ENCODE measurements around the gene ICOSLG.
"Not testable (repeated sequence)": the region's sequence is repeated elsewhere in the genome, so short reads cannot be mapped to it uniquely, and the experiment has no call there.

ICOSLG gene

GRCh38 chr21:44265734-44266270 is 25.1 kb upstream of the ICOSLG start:
- DNase-seq = no peak

DNA sequence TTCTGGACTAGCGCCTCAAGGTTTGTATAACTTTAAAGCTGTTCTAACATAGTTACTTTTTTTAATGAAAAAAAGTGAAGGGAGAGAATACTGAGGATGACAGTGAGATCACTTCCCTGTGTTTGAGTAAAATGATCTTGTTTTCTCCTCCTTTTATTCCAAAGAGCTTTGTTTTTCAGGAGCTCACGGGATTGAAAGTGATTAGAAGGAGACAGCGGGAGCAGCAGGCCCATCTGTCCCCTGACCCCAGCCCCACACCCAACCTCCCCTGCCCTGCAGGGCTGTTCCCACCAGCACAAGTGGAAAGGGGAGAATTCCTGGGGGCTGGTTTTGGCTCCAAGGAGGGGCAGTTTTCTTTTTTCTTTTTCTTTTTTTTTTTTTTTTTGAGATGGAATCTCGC is 23.0 kb upstream of the ICOSLG start:
- no peak for DNase-seq

DNA sequence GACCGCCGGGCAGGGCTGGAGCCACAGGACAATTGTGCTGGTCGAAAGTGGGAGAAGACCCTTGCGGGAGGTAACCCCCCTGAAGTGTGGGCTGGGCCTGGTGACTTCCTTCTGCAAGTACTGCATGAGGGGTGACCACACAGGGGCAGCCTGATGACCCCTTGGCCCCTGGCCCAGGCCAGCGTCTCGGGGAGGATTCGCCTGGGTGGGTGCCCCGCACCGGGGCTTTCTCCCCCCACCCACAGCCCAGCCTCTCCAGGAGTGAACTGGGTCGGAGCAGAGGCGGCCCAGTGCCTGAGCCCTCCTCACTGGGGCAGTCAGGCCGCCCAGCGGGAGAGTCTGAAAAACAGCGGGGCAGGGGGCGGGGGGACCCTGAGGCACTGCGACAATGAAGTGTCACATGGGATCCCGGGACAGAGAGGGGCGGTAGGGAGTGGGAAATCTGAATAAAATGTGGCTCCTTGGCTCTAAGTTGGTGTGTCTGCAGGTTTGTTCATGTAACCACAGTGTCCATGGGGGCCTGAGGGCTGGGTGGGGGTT is 22.5 kb upstream of the ICOSLG start:
- no peak for DNase-seq

GRCh38 chr21:44262338-44263056 is 21.8 kb upstream of the ICOSLG start:
- no peak for DNase-seq

- DNase-seq = no peak
These were observed 21.0 kb upstream of the ICOSLG start, which contains the start of gene DNMT3L for GRCh38 chr21:44261675-44262295. Gene DNMT3L (minus strand): TSS chr21:44261897. CDS start chr21:44261259, 638 bp downstream.

GRCh38 chr21:44260791-44261631 is 20.3 kb upstream of the ICOSLG start:
- DNase-seq = no peak

DNA sequence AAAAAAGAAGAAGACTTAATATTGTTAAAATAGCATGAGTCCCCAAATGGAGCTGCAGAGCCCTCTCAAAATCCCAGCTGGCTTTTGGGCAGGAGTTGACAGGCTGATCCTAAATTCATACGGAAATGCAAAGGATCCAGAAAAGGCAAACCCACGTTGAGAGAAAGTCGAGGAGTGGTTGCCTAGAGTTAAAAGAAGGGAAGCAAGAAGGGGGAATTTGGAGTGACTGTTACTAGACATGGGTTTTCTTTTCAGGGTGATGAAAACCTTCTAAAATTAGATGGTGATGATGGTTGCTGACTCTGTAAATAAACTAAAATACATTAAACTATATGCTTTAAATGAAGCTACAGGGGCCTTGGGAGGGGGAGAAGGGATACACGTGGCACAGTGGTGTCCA is 19.3 kb upstream of the ICOSLG start:
- DNase-seq = no peak

DNA sequence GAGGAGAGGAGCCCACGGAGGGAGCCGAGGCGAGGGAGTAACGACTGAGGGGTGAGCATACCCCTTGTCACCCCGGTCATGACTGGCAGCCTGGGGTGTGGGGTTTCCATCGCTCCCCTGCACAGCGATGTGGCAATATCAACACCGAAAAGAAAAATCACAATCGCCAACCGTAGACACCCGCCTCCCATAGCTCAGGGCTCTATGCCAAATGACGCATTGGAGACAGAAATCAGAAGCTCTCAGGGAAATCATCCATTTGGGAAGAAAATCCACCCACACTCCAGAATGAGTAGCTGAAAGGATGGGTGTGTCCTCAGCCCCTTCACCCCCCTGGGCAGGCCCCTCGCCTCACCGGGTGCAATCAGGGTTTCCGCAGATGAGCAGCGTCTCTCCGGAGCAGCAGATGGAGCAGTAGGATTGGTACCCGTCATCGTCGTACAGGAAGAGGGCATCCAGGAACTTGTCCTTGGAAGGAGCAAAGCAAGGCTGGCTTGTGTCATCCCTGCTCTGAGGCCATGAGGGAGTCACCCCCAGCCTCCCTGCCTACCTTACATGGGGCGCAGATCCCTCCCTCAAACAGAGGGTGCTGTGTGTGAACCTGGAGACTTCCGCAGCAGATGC is 18.5 kb upstream of the ICOSLG start:
- no peak for DNase-seq

DNA sequence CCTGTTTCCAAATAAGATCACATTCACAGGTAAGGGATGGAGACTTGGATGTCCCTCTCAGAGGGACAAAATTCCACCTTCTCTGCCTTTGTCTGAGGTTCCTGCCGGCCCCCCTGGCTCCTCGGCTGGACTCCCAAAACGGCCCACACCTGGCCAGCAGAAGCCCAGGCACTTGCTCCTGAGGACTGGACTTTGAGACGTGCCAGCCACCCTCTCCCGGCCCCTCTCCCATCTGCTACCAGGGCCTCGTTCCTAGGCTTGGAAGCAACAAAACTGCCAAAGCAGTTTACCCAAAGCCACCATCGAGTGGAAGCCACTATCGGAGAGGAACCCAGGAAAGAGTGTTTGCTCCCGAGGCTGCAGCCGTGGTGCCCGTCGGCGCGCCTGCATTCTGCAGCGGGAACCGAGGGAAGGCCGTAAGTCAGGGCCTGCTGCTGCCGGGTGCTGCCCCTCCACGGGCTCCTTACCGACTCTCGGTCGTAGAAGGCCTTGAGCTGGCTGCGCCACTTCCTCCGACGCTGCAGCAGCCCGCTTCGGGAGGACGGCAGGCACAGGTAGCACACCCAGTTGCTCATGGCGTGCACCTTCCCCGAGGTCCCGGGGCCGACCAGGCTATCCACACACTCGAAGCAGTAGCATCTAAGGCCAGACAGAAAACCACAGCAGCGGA is 17.4 kb upstream of the ICOSLG start:
- DNase-seq = no peak

- no peak for DNase-seq
These were observed 14.8 kb upstream of the ICOSLG start for GRCh38 chr21:44255511-44255981.

- no peak for DNase-seq
These were observed 13.3 kb upstream of the ICOSLG start for GRCh38 chr21:44253832-44254710.

DNA sequence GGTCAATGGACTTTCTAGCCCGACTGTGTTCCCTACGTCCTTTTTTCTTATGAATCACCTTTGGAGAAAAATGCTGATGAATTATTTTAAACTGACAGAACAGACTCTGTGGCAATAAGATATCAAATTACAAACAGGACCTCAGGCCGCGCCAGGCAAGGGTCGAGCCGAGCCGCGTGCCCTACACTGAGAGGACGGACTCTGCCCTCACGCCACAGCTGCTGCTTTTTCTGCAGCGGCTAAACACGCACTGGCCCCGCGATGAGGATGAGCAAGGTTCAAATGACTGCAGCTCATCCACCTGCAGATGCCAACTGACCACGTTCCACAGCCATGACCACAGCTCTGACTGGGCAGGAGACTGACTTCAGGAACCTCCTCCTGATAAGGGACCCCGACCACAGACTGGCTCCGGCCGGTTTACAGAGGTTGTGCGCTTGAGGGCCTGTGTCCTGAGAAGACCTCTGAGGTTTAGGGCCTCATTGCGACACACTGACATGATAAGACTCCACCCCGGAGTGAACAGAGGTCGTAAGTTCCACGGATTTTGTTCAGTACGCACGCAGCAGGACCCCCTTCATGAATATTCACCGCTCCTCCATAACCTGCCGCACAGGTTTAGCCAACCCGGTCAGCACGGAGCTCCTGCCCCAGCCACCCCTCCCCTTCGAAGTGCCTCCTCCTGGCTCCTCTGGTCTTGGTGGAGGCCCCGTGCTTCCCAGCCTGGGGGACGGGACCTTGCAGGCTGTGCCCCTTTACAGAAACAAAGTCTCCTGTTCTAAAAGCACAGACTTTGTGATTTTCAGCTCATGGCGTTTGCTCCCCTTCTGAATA is 8.7 kb upstream of the ICOSLG start:
- not testable (repeated sequence) for DNase-seq

- DNase-seq = not testable (repeated sequence)
These were observed 7.2 kb upstream of the ICOSLG start for GRCh38 chr21:44247904-44248303.

DNA sequence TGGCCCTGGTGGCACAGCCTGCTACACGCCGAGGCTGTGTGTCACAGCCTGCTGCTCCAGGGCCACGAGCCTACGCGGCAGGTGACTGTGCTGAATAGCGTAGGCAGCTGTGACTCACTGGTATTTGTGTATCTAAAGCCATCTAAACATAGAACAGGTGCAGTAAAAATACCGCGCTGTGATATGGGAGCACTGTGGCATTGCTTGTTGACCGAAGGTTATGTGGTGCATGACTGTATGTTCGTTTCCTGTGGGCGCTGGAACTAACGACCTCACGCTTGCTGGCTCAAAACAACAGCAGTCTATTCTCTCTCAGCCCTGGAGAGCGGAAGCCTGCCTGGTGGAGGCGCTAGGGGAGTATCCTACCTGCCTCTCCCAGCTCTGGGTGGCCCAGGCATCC is 3.2 kb upstream of the ICOSLG start:
- DNase-seq = not testable (repeated sequence)

DNA sequence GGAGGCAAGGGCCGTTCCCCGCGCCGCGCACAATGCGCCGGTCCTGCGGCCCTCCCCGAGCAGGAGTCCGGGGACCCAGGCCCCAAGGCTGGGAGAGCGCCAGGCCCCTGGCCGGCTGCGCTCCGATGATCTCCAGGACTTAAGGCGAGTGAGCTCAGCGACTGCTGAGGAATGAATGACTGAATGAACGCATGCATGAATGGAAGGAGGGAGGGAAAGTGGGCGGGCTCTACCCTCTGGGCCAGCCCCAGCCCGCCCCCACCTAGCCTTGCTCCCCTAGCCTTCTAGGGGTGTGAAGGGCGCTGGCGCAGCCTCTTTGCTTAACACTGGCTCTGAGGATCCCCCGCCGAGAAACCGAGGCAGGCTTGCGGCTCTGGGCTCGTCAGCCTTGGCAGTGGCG is 538 bp upstream of the ICOSLG start:
- not testable (repeated sequence) for DNase-seq

DNA sequence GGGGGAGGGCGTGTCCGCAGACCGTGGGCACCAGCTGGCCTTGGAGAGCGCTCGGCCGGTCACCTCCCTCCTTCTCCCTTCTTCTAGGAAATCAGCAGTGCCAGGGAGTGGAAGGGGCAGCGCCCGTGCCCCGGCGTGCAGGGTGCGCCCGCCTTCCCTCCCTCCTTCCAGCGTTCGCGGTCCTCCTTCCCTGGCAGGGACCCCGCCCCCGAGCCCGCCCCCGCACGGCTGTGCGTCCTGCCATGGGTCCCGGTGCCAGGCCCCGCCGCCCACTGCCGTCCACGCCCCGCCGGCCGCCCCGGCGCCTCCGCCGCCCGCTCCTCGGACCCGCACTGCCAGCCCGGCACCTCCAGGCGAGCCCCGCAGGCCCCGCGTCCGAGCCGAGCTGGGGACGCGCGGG is 390 bp downstream of the ICOSLG start:
- not testable (repeated sequence) for DNase-seq

GRCh38 chr21:44229561-44229960 is 11.2 kb downstream of the ICOSLG start:
- DNase-seq = not testable (repeated sequence)

DNA sequence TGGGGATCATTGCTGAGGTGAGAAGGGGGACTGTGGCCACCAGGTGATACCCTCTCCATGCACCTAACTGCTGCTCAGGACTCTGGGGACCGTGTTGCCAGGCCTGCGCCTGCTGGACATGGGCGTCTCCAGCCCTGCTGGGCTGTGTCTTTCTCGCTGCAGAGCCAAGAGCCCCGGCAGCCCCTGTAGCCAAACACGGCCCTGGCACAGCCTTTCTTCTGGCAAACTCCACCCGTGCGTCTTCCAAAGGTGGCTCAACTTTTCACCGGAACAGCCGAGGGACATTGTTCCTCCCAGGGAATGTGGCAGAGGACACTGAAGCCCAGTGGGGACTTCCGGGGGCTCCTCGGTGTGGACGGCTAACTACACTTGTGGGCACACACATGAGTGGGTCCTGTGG is 12.6 kb downstream of the ICOSLG start:
- DNase-seq = not testable (repeated sequence)

All from amygdala (tissue), 56 donors.